SJCRH30 (cell line): Measurements from ENCODE around the gene CIDEA. TPM values are rescaled to one million over a fixed set of nuclear protein-coding genes. Genes with fewer than 3 reads are reported as not detected.

ENCODE experiments used
- total RNA-seq: library from RNA; depleted of rRNA; stranded (reverse); fragments of >200 nt; shearing (Covaris generic); gene quantifications from 2 replicates; pipeline ENCODE4 v1.2.3, GENCODE V29; 2014; rRNA removed

The CIDEA gene
- total RNA-seq, 1 experiment from 2014 or later, result not detected

Other genes starting within 250 kb of the CIDEA start
- not detected in 2 replicates for gene ANKRD62, start 160.5 kb upstream of the CIDEA start, total RNA-seq
- 108 and 127 TPM in 2 replicates for gene TUBB6, start 53.9 kb downstream of the CIDEA start, total RNA-seq
- gene AFG3L2, start 122.9 kb downstream of the CIDEA start, total RNA-seq, result 41.0 and 42.3 TPM in 2 replicates
- gene PRELID3A, start 153.6 kb downstream of the CIDEA start, total RNA-seq, result 1.4 and 2.1 TPM in 2 replicates